Astrocyte of the hippocampus (primary cell): Measurements from ENCODE around the gene BGLAP.

Experiments used
- DNase-seq: peaks from one replicate; pipeline ENCODE4 v3.0.0; 2011; ENCODE audit warnings: low read depth, low spot score

Gene BGLAP

GRCh38 chr1:156226782-156227181, 15.2 kb upstream of the BGLAP start:
- no peak for DNase-seq

- DNase-seq = no peak
These were observed 13.5 kb upstream of the BGLAP start for GRCh38 chr1:156228501-156228900.

- no peak for DNase-seq
These were observed 12.0 kb upstream of the BGLAP start for GRCh38 chr1:156229809-156230472.

- no peak for DNase-seq
These were observed 11.5 kb upstream of the BGLAP start for GRCh38 chr1:156230473-156230837.

GRCh38 chr1:156232201-156232894, 9.6 kb upstream of the BGLAP start:
- DNase-seq = no peak

GRCh38 chr1:156233426-156234127, 8.4 kb upstream of the BGLAP start:
- DNase-seq = peak; percentile 85

GRCh38 chr1:156236164-156236563, 5.8 kb upstream of the BGLAP start:
- no peak for DNase-seq

- no peak for DNase-seq
These were observed 3.7 kb upstream of the BGLAP start for GRCh38 chr1:156238248-156238647.

- peak; percentile 74 for DNase-seq
These were observed 623 bp upstream of the BGLAP start for GRCh38 chr1:156241311-156241811.

GRCh38 chr1:156242738-156243137, 754 bp downstream of the BGLAP start:
- no peak for DNase-seq

GRCh38 chr1:156244126-156244525, 2.1 kb downstream of the BGLAP start:
- DNase-seq = no peak

GRCh38 chr1:156244712-156245111, 2.7 kb downstream of the BGLAP start:
- no peak for DNase-seq

GRCh38 chr1:156245451-156246232, 3.7 kb downstream of the BGLAP start:
- peak; percentile 58 for DNase-seq

GRCh38 chr1:156246241-156246780, 4.3 kb downstream of the BGLAP start:
- no peak for DNase-seq

- DNase-seq = no peak
These were observed 4.9 kb downstream of the BGLAP start for GRCh38 chr1:156246781-156247459.

GRCh38 chr1:156247460-156248322, 5.7 kb downstream of the BGLAP start, which contains the start of gene PAQR6:
PAQR6 (minus strand) TSS chr1:156248056; CDS start chr1:156246731, 1,325 bp downstream.
- peak; percentile 62 for DNase-seq

GRCh38 chr1:156248323-156248683, 6.3 kb downstream of the BGLAP start:
- DNase-seq = no peak

GRCh38 chr1:156249593-156249992, 7.6 kb downstream of the BGLAP start:
- no peak for DNase-seq

GRCh38 chr1:156251527-156251926, 9.5 kb downstream of the BGLAP start:
- no peak for DNase-seq

- DNase-seq = no peak
These were observed 11.7 kb downstream of the BGLAP start for GRCh38 chr1:156253634-156254033.
